ENCODE results near the gene SPDYE1. TPM values are rescaled to one million over a fixed set of nuclear protein-coding genes. Genes with fewer than 3 reads are reported as not detected.
"Not testable (repeated sequence)": the region's sequence is repeated elsewhere in the genome, so short reads cannot be mapped to it uniquely, and the experiment has no call there.

Gene SPDYE1
- total RNA-seq, 2 donors from 2014 or later: not detected

GRCh38 chr7:44038553-44038952 is 40.9 kb downstream of the SPDYE1 start:
- H3K9me3 ChIP-seq; H3K27ac ChIP-seq; H3K4me3 ChIP-seq; H3K36me3 ChIP-seq; H3K27me3 ChIP-seq (replicated peaks; ENCODE audit: insufficient read depth); ATAC-seq (ENCODE audit: insufficient number of reproducible peaks, low FRiP score, low read depth); DNase-seq (ENCODE audit: low spot score); H3K4me1 ChIP-seq (ENCODE audit: control insufficient read depth in 1 of 2, low read depth in 2 of 2): not testable (repeated sequence)

GRCh38 chr7:44038961-44039558 is 41.4 kb downstream of the SPDYE1 start:
- H3K27me3 ChIP-seq (replicated peaks; ENCODE audit: insufficient read depth); H3K36me3 ChIP-seq; H3K9me3 ChIP-seq; H3K4me1 ChIP-seq (ENCODE audit: control insufficient read depth in 1 of 2, low read depth in 2 of 2): not testable (repeated sequence)
- Histone ChIP-seq H3K4me3 (peak overlapping the region; percentile 72), H3K27ac (peak overlapping the region; percentile 33 to 58)
- DNase-seq (ENCODE audit: low spot score): peak; percentile 82
- ATAC-seq (ENCODE audit: insufficient number of reproducible peaks, low FRiP score, low read depth): peak; percentile 95

- not testable (repeated sequence) for H3K27me3 ChIP-seq (replicated peaks; ENCODE audit: insufficient read depth); H3K27ac ChIP-seq; H3K4me1 ChIP-seq (ENCODE audit: control insufficient read depth in 1 of 2, low read depth in 2 of 2); H3K9me3 ChIP-seq; H3K36me3 ChIP-seq; DNase-seq (ENCODE audit: low spot score); ATAC-seq (ENCODE audit: insufficient number of reproducible peaks, low FRiP score, low read depth)
- H3K4me3 ChIP-seq: peak overlapping the region; percentile 69
These were observed 42.2 kb downstream of the SPDYE1 start for GRCh38 chr7:44039800-44040492.

- ATAC-seq (ENCODE audit: insufficient number of reproducible peaks, low FRiP score, low read depth); DNase-seq (ENCODE audit: low spot score); H3K36me3 ChIP-seq; H3K27ac ChIP-seq; H3K9me3 ChIP-seq; H3K27me3 ChIP-seq (replicated peaks; ENCODE audit: insufficient read depth): not testable (repeated sequence)
- peak overlapping the region; percentile 69 for H3K4me3 ChIP-seq
- TF ChIP-seq CTCF (IDR thresholded peaks at IDR 0.05): peak; percentile 15
- H3K4me1 ChIP-seq (ENCODE audit: control insufficient read depth in 1 of 2, low read depth in 2 of 2): peaks cover 6 to 12% of the 10 kb centered on the region in 2 donors
These were observed 42.8 kb downstream of the SPDYE1 start for GRCh38 chr7:44040493-44040891.

- TF ChIP-seq CTCF (IDR thresholded peaks at IDR 0.05): no peak
- Histone ChIP-seq H3K4me3 (no peak overlapping the region), H3K27ac (no peak overlapping the region), H3K9me3 (no peaks in the 10 kb centered on the region), H3K4me1 (ENCODE audit: control insufficient read depth in 1 of 2, low read depth in 2 of 2) (peaks cover 8 to 24% of the 10 kb centered on the region in 2 donors), H3K36me3 (peaks cover 5% of the 10 kb centered on the region), H3K27me3 (replicated peaks; ENCODE audit: insufficient read depth) (no peaks in the 10 kb centered on the region)
- DNase-seq (ENCODE audit: low spot score) (no peak), ATAC-seq (ENCODE audit: insufficient number of reproducible peaks, low FRiP score, low read depth) (no peak)
These were observed 44.5 kb downstream of the SPDYE1 start for GRCh38 chr7:44042221-44042620.

- peaks cover 8 to 30% of the 10 kb centered on the region in 2 donors for H3K4me1 ChIP-seq (ENCODE audit: control insufficient read depth in 1 of 2, low read depth in 2 of 2)
- H3K36me3 ChIP-seq: peaks cover 5% of the 10 kb centered on the region
These were observed 46.2 kb downstream of the SPDYE1 start for GRCh38 chr7:44043902-44044301.

More at GRCh38 chr7:44043902-44044301, 46.2 kb downstream of the SPDYE1 start:
- Histone ChIP-seq H3K4me3 (peak overlapping the region; percentile 91), H3K27me3 (replicated peaks; ENCODE audit: insufficient read depth) (no peaks in the 10 kb centered on the region), H3K9me3 (no peaks in the 10 kb centered on the region), H3K27ac (peak overlapping the region; percentile 53 to 79)
- ATAC-seq (ENCODE audit: insufficient number of reproducible peaks, low FRiP score, low read depth) (no peak), DNase-seq (ENCODE audit: low spot score) (no peak)
- no peak for TF ChIP-seq CTCF (IDR thresholded peaks at IDR 0.05)

Data from thoracic aorta (tissue), 2 donors.